T-helper 2 cell (primary cell): ENCODE data around the gene ASAP2.
"Not testable (repeated sequence)": the region's sequence is repeated elsewhere in the genome, so short reads cannot be mapped to it uniquely, and the experiment has no call there.

Experiments used
- DNase-seq, 5 experiments: peaks; one replicate each; pipeline versions ENCODE4 v3.0.0 to v3.0.0-alpha.2; 2012 to 2022

The ASAP2 gene

DNA sequence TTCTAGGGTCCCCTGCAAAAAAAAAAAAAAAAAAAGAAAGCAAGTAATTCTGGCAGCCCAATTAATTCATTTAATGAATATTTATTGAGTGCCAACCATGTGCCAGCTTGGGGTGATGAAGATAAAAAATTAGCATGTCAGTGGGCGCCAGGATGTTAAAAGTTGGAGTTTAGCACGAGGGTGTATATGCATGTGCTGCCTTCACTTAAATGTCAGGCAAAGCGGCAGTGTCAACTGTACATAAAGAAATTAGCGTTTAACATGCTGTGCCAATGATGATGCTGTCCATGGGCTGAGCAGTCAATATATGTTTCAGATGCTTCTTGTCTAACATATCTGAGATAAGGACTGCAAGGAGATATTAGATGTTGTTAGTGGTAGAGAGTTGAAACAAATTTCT is 49.5 kb downstream of the ASAP2 start:
- DNase-seq: no peak

DNA sequence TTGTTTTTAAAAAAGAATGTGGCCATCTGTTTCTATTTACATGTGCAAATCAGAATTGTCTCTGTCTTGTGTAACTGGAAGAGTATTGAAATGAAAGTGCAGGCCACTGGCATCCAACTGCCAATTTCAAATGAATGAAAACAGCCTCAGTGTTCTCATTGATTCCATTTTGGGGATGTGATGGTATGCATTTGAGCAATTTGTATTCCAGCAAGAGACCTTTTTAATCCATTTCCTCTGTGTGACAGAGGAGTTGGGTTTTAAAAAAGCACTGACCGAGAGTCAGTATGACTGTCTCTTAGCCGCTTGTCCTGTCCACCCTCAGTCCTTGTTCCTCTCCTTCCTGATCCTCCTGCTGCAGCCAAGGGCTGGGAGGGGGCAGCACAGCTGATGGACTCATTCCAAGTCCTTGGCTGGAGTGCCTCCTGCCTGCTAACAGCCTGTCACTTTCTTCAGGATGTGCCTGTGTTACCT is 50.0 kb downstream of the ASAP2 start:
- DNase-seq: no peak

DNA sequence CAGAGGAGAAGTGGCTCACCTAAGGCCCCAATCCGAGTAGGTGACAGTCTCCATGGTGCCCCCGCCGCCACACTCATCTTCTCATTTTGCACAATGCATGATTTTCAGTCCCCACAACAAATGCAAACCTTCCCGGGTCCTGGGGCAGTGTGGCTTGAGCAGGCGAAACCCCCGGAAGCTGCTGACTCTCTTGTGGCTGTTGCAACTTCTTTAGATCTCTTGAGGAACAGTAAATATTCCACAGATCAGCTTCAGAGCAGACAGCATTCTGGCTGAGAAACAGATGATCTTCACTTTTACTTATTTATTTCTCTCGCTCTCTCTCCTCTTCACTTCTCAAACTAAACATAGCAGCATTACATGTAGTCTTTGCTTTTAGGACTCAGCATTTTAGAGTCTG is 51.9 kb downstream of the ASAP2 start:
- no peak for DNase-seq

DNA sequence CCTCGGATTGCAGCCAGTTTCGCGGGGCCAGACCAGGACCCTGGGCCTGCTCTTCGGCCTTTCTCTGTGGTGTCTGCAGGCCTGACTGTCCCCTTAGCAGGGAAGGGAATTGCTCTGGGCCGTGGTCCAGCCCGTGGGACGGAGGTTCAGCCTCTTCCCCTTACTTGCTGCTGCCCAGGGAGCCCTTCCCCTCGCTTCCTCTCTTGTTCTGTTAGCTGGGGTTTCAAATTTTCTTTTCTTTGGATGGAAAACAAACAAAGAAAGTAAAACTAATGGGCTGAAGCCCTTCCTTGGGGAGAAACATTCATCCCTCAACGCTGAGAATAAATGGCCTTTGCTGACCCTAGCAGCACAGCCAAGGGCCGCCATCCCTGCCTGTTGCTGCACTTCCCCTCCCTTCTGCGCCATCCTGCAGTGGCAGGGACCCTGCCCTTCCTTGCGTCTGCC is 52.4 kb downstream of the ASAP2 start:
- DNase-seq: no peak

DNA sequence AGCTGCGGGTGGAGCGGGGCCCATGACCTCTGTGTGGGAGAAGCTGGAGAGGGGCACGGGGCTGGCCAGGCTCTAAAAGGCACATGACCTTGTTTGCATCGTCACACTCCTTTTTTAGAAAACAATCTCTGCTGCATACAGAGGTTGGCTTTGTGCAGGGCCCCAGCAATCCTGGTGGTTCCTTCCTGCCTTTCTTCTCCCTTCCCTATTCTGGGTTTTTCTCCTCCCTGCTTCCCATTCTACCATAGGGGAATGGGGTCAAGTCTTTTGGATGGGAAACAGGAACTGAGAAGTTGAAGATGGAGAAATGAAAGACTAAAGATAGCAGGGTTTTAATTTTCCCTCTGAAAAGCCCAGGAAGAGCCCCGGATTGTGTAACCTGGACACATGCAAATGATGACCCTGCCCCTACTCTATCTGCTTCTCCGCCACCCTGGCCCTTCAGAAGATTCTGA is 53.9 kb downstream of the ASAP2 start:
- no peak for DNase-seq

DNA sequence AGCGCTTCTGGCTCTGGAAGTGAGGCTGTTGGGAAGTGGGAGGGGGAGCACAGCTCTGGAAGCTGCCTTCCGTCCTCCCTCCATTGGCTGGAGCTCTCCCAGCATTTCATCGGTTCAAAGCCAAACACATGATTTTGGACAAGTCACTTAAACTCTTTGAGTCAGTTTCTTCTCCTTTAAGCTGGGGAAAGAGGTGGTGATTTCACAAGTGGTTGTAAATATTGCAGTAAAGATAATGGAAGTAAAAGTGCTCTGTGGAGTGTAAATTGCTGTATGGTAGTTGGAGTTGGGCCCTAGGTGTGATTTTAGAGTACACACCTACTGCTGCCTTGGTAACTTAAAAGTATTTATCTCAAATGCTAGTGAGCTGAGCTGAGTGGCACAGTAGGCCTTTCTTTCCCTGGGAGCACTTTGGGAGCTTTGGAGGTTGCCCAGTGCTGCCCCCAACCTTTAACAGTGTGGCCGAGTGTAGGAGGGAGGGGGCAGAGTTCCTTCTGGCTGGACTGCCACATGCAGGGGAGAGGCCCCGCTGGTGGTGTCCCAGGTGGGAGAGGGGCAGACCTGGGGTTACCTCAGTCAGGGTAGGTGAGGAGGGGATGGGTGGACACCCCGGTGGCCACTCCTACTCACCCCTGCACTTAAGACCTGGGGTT is 54.7 kb downstream of the ASAP2 start:
- DNase-seq: no peak

DNA sequence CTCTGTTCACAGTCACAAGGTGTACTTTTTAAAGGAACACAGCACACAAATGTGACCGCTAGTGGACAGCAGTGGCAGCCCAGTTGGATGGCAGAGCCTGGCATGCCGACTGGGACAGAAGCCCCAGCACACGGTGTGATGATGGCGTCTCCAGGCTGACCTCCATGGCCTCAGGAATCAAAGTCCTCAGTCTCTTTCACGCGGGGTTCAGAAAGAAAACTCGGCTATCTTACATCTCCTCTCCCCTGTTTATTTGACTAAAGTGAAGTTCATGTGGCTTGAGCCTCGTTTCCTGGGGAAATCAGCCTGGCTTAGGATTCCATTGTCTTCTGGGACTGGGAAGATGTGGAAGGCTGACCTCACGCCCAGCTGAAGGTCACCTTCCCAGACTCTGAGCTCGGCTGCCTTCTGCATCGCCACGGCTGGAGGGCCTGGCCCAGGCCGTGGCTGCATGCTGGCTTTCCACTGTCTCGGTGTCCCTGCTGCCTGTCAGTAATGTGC is 56.1 kb downstream of the ASAP2 start:
- DNase-seq: no peak

DNA sequence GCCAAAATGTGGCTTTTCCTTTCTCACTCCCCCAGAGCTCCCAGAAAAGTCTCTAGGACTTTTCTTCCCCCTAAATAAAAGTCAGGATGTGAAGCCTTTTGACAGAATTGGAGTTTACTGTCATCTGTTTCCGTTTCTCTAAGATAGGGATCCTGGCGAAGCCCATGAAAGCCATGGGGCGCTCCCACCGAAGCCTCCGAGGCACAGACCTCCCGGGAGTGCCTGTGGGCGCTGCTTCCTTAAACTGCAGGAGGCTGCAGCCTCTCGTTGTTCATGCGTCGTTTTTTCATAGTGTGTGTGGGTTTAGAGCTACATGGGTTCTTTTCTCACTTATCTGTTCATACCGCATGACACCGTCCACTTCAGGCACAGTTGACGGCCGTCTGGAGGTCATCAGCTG is 56.8 kb downstream of the ASAP2 start:
- no peak for DNase-seq

DNA sequence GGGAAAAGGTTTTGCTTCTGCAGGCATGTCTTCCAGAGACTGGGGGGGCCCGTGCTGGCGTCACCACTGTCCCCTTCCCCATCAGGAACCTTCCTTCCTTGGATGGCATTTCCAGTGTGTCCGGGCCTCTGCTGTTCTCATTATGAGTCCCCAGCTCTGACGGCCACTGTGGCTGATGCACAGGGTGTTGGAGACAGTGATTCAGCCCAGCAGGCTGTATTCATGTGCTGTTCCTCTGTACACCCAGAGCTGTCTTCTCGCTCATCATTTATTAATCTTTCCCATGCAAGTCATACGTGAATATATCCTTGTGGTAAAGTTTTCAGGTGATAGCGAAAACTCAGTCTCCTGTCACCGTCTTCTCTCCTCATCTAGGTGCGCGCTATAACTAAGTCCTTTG is 57.7 kb downstream of the ASAP2 start:
- no peak for DNase-seq

DNA sequence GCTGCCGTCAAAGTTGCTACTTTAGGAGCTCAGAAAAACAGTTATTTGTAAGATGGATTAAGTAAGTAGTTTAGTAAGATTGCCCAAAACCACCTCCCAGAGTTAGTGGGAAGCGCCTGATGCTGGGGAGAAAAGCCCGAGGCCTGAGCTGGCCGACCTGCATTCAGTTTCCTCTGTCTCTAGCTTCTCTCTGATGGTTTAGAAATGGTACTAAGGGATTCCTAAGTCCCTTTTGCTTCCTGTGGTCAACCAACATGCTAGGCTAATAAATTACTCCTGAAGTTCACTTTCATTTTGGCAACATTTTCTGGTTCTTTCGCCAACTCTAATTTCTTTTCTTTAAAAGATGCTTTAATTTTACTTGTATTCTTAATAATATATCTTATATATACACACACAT is 60.1 kb downstream of the ASAP2 start:
- DNase-seq: no peak

DNA sequence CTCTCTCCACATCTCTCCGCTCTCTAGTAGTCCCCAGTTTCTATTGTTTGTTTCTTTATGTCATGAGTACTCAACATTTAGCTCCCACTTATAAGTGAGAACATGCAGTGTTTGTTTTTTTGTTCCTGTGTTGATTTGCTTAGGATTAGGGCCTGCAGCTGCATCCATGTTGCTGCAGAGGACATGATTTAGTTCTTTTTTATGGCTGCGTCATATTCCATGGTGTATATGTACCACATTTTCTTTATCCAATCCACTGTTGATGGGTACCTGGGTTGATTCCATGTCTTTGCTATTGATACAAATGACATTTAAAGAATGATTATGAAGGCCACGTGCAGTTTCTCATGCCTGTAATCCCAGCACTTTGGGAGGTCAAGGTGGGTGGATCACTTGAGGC is 60.7 kb downstream of the ASAP2 start:
- not testable (repeated sequence) for DNase-seq

DNA sequence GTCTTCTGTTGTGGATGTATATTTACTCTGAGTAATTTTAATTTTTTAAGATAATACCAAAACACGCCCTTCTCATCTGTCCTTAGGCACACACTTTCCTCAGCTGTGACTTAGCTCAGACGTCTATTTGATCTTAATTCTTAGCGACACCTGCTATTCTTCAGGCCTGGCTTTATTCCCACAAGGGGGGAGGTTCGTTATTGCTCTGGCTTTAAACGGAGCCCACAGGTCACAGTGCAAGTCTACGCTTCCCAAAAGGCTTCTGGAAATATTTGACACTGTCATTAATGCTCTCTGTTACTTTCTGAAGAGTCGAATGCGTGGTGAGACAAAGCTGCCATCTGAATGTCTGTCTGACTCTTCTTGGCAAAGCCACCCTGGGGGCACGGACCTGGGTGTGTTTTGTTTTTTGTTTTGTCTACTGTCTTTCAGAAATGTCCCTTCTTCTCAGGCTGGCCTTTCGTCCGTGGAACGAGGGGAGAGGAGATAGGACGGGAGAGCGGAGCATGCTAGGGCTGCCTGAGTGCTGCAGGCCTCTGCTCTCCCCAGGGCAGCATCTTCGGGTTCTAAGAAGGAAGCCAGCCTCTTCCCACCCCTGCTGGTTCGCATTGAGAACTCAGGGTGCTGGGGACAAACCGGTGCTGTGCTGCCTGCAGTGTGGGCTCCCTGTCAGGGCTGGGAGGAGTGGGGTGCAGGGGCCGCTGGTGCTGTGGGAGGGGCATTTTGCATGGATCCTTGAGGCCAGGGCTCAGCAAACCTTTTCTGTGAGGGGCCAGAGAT is 61.9 kb downstream of the ASAP2 start:
- no peak for DNase-seq

DNA sequence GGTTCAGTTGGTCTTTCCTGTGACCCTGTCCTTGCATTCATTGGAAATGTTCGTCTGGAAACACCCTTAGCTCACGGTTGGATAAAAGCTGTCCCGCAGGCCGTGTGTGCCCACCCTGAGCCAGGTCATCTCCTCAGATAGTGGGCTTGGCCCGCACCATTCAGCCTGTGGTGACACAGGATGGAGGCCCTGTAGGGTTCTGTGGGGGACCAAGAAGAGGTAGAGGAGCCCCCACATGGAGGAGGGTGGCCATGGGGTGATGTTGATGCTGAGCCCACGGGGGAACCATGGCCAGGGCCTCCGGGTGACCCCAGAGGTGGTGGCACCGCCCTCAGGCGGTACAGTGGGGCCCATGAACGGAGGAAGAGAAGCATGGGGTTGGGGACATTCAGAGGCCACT is 62.7 kb downstream of the ASAP2 start:
- no peak for DNase-seq

DNA sequence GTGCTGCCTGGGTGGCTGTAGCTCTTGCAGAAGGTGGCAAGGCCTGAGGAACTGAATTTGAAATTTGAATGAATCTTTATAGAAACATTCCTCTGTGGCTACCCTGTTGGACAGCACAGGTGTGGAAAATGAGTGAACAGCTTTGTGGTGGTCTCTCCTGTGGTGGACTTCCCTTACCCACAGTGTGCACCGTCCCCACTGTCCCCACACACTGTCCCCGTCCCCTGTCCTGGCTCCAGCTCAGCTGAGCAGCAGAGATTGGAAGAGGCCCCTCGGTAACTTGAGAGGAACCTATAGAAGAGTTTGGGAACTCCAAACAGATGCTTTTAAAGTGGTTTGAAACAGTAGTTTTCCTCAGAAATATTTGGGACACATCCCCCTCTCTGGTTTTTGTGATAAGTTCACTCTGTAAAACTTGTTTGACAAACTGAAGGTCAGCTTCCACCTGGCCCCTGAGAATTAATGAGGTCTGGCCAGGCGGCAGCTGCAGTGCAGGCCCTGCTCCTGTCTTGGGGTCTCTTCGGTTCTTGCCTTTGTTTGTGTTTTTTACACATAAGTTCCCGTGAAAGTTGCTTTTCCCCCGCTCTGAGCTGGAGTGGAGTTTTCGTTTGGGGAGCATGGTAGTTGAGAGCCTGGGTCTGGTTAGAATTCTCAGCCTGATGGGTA is 63.2 kb downstream of the ASAP2 start:
- no peak for DNase-seq

DNA sequence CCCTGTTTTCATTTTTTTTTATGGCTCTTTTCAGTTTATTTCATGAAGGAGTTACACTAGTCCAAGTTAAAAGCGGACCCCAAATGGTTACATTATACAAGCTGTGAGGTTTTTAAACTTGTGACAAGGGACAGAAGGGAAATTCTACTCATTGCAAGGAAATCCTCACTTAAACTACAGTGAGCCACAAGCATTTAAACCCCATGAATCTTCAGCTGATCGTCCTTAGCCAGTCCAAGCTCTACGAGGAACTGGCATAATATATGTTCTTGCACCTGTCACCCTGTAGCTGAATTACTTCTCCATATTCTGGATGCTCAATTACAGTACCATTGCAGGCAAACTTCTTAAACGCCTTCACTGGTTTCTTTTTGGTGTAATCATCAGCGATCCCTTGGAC is 64.5 kb downstream of the ASAP2 start:
- no peak for DNase-seq

DNA sequence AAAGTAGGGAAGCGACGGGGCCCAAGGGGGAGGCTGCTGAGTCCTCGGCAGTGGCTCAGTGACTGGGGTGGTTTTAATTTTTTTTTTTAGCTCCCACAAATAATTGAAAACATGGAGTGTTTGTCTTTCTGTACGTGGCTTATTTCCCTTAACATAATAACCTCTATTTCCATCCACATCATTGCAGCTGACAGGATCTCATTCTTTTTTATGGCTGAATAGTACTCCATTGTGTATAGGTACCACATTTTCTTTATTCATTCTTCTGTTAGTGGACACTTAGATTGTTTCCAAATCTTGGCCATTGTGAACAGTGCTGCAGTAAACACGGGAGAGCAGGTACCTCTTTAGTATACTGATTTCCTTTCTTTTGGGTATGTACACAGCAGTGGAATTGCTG is 65.1 kb downstream of the ASAP2 start:
- no peak for DNase-seq

DNA sequence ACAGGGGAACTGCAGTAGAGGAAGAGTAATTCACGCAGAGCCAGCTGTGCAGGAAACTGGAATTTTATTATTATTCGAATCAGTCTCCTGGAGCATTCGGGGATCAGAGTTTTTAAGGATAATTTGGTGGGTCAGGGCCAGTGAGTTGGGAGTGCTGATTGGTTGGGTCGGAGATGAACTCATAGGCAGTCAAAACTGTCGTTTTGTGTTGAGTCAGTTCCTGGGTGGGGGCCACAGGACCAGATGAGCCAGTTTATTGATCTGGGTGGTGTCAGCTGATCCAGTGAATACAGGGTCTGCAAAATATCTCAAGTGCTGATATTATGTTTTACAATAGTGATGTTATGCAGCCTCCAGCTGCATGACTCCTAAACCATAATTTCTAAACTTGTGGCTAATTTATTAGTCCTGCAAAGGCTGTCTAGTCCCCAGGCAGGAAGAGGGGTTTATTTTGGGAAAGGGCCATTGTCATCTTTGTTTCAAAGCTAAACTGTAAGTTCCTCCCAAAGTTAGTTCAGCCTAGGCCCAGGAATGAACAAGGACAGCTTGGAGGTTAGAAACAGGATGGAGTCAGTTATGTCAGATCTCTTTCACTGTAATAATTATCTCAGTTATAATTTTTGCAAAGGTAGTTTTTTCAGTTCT is 67.0 kb downstream of the ASAP2 start:
- DNase-seq: no peak

DNA sequence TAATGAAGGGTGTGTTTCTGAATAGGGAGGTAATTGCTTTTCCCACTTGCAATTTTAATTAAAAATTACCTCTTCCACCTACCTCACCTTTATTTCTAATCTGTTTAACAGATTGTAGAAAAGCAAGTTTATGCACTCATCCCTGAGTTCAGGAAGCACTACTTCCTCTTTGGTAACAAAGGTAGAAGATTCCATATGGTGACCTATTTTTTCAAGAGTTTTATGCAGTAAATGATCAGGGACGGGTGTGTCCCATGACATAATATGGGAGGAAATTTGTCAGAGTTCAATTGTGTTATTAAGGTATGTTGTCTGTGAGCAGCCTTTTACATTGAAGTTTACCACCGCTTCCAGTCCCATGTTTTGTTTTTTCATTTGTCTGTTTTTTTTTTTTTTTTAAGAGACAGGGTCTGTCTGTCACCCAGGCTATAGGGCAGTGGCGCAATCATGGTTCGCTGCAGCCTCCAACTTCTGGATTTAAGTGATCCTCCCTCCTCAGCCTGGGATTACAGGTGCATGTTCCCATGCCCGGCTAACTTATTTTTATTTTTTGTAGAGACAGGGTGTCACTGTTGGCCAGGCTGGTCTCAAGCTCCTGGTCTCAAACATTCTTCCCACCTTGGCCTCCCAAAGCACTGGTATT is 68.2 kb downstream of the ASAP2 start:
- no peak for DNase-seq

DNA sequence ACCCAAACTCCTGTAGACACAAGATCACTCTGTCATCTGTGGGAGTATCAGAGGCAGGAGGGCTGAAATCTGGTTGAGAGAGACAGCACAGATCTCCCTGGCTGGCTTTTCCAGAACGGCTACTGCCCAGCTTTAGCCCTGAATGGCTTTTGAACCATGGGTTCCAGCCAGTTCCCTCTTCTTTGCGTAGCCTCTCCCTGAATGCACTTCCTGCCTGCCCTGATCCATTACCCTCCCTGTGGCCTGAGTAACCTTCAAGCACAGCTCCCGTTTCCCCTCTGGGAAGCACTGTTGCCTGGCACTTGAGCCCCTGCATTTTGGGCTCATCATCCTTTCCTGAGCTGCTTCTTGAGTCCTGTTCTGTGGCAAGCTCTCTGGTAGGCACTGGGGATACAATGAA is 68.8 kb downstream of the ASAP2 start:
- no peak for DNase-seq

DNA sequence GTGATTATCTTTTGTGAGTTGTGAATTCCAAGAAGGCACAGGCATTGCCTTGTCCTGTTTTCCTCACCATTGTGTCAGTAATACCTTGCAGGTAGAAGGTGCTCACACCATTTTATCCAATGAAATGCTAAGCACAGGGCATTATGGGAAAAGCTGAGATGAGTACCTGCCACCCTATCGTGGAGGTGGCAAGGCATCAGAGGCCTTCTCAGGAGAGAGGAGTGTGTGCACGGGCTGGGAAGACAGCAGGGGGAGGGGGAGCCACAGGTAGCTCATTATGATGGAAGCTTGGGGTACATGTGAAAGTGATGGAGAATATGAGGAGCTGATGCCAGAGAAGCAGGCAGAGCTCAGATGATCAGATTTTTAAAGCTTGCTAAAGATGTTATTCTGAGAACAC is 69.5 kb downstream of the ASAP2 start:
- no peak for DNase-seq

DNA sequence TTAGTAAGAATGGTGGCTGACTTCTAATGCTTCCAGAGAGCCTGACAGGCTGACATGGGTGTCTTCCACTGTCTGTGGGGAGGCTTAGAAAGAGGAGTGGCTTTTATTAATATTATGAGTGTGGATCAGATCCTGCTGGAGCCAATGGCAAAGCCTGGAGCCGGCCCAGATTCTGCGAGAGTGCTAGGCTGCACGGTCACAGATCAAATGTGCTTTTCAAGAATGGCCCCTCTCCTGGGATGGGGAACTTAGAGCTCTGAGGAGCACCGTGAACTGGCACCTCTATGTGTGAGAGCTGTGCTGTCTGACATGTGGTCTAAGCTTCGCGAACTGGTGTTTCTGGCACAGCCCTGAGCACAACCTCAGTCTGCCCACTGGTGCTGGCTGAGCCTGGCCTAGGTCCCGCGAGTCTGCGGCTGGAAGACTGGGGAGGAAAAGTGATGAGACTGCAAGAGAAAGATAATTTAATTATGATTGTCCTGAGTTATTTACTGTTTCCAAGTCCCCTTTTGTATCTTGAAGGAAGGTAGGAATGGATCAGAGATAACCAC is 70.4 kb downstream of the ASAP2 start:
- no peak for DNase-seq

DNA sequence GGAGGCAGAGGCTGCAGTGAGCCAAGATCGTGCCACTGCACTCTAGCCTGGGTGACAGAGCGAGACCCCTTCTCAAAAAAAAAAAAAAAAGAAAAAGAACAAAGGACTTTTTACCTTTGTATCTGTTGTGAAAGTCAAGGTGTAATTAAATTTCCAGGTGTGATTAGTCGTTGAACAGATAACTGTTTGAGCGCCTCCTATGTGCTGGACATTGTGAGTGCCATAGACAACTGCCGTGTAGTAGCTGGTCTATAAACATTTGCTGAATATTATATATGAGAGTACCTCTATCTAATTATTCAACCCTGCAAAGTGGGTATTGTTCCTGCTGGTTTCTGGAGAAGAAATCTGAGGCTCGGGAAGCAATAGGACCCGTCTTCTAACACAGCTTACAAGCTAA is 71.8 kb downstream of the ASAP2 start:
- no peak for DNase-seq
